ENCODE measurements around the gene TLX2. TPM values are rescaled to one million over a fixed set of nuclear protein-coding genes. Genes with fewer than 3 reads are reported as not detected.

TLX2 gene
- total and polyA plus RNA-seq, 2 experiments from 2014 or later = 0.16 to 0.21 TPM

GRCh38 chr2:74564222-74564621, 50.0 kb downstream of the TLX2 start (continued):
- TF ChIP-seq CREB1 (CRISPR knock-in tag; IDR thresholded peaks at IDR 0.05; ENCODE audit: low read depth) (no peak), CTCF (conservative IDR thresholded peaks at IDR 0.05; ENCODE audit: low read depth in 2 of 2) (no peak)

GRCh38 chr2:74566076-74566753, 52.0 kb downstream of the TLX2 start:
- no peaks in the 10 kb centered on the region; the same call in 1 of the 2 replicates for H4K20me1 ChIP-seq (replicated peaks; ENCODE audit: insufficient read depth)
- TF ChIP-seq POLR2AphosphoS5 (IDR thresholded peaks at IDR 0.05; ENCODE audit: low read depth) (no peak), NANOG (IDR thresholded peaks at IDR 0.05; ENCODE audit: borderline replicate concordance) (no peak), CREB1 (CRISPR knock-in tag; IDR thresholded peaks at IDR 0.05; ENCODE audit: low read depth) (no peak), ZNF114 (CRISPR knock-in tag; IDR thresholded peaks at IDR 0.05) (no peak), ZNF331 (CRISPR knock-in tag; IDR thresholded peaks at IDR 0.05; ENCODE audit: low read depth) (no peak), JUNB (IDR thresholded peaks at IDR 0.05; ENCODE audit: unreplicated experiment) (no peak), EZH2phosphoT487 (IDR thresholded peaks at IDR 0.05; ENCODE audit: unreplicated experiment) (no peak), REST (IDR thresholded peaks at IDR 0.05; ENCODE audit: unreplicated experiment) (no peak)
- no peak for ATAC-seq
- peaks cover 8% of the 10 kb centered on the region; the same call in 1 of the 2 replicates for H3K27me3 ChIP-seq (ENCODE audit: insufficient read depth)
- no peaks in the 10 kb centered on the region for H3F3A ChIP-seq (replicated peaks; ENCODE audit: low read depth)
- H3K9me3 Mint-ChIP-seq = no peaks in the 10 kb centered on the region
- no peak overlapping the region for H3K4me2 ChIP-seq
- no peak overlapping the region for H3K4me3 ChIP-seq
- no peaks in the 10 kb centered on the region for H3K79me2 ChIP-seq (replicated peaks; ENCODE audit: insufficient read depth)
- H3K27me3 Mint-ChIP-seq (ENCODE audit: insufficient read depth, low read depth, poor library complexity) = peaks cover 8% of the 10 kb centered on the region
- H3K36me3 Mint-ChIP-seq (ENCODE audit: low read depth) = no peaks in the 10 kb centered on the region
- DNase-seq (ENCODE audit: low spot score) = no peak
- no peak overlapping the region for H3K4me3 Mint-ChIP-seq
- no peaks in the 10 kb centered on the region for H3K9me2 ChIP-seq (ENCODE audit: insufficient read depth)
- H3K4me1 ChIP-seq (ENCODE audit: insufficient read depth) = no peaks in the 10 kb centered on the region
- no peak overlapping the region for H2AFZ ChIP-seq
- H3K27ac Mint-ChIP-seq = no peak overlapping the region
- peaks cover 5% of the 10 kb centered on the region; the same call in 1 of the 3 replicates for H3K4me1 Mint-ChIP-seq
- H3K27ac ChIP-seq (ENCODE audit: low read depth) = no peak overlapping the region
- H3K36me3 ChIP-seq (ENCODE audit: insufficient read depth) = no peaks in the 10 kb centered on the region
